Psoas muscle (tissue), 8 donors: ENCODE data around the gene CLEC4M. TPM values are rescaled to one million over a fixed set of nuclear protein-coding genes. Genes with fewer than 3 reads are reported as not detected.

Source experiments
- ATAC-seq, 4 donors: fragments of 200-7000 bp; cut with Tn5 transposase; one replicate each; pipeline ENCODE4 v1.9.1; 2020; ENCODE audit warnings: moderate library complexity in 3 of 4, mild to moderate bottlenecking in 2 of 4
- DNase-seq, 2 donors: peaks; one replicate each; pipeline ENCODE4 v3.0.0-alpha.2; 2020
- H3K27ac ChIP-seq: fragments of 200-600 bp; one replicate; pipeline ENCODE4 v1.8.0; 2022
- H3K27me3 ChIP-seq, 3 donors: fragments of 200-600 bp in 1 of 3; one replicate each; pipeline versions ENCODE4 v1.6.1 to v1.8.0; 2013 to 2022; ENCODE audit warnings: low read length in 2 of 3, mild to moderate bottlenecking in 2 of 3, moderate library complexity in 1 of 3; ENCODE audit not compliant: insufficient read depth in 3 of 3
- H3K36me3 ChIP-seq, 2 donors: fragments of 200-600 bp in 1 of 2; one replicate each; pipeline versions ENCODE4 v1.6.1 to v1.8.0; 2013 to 2022; ENCODE audit warnings: low read depth in 1 of 2, mild to moderate bottlenecking in 1 of 2, moderate library complexity in 1 of 2; ENCODE audit not compliant: insufficient read depth in 1 of 2
- H3K4me1 ChIP-seq: fragments of 200-600 bp; one replicate; pipeline ENCODE4 v1.8.0; 2022
- H3K4me3 ChIP-seq: fragments of 200-600 bp; one replicate; pipeline ENCODE4 v1.8.0; 2022; ENCODE audit warnings: mild to moderate bottlenecking
- H3K9me3 ChIP-seq: fragments of 200-600 bp; one replicate; pipeline ENCODE4 v1.8.0; 2022
- CTCF ChIP-seq: fragments of 200-600 bp; IDR thresholded peaks from one replicate; pipeline ENCODE4 v1.8.0; 2022; ENCODE audit warnings: antibody characterized with exemption
- WGBS, 3 donors: extraction: QIAGEN DNeasy Blood & Tissue Kit; methylation state at CpG; one replicate each; pipeline versions ENCODE4 v1.1.6 to v1.1.7; 2013; 5-methylcytosine and 5-hydroxymethylcytosine counted together
- intact Hi-C, 2 donors: fragments of 100-400 bp; cut with DNase I; formaldehyde crosslinking; loops; one replicate each; pipeline versions ENCODE4 v1.11.0 to v1.14.2; 2022
- polyA plus RNA-seq, 3 donors: library from polyadenylated mRNA; stranded (reverse); fragments of 200-250 nt; gene quantifications; one replicate each; pipeline ENCODE4 v1.2.3, GENCODE V29; 2013
- total RNA-seq, 4 donors: library from RNA; stranded (reverse); fragmentation: NEBNext Ultra II Directional in 2 of 4; extraction: Animal tissue kit (Norgen Biotek cat#: 25700) in 2 of 4; gene quantifications; one replicate each; pipeline versions ENCODE4 v1.2.1 to v1.2.4, GENCODE V29; 2021 to 2023
- donor health status: healthy with polysubstance abuse.
- donor health status: DM: no; HTN: no; CAD: no; lungs with moderate emphysema.
- donor health status: Bipolar disorder and iron deficiency.
- donor health status: healthy.
- donor health status: DM: yes; HTN: yes; CAD: no.
- donor health status: DM: no; HTN: no; CAD: no.
- donor health status: DM: no; HTN: no; CAD: no.
- donor health status: DM: yes; HTN: yes; CAD: no.

The CLEC4M gene
- total and polyA plus RNA-seq, 7 donors = not detected

GRCh38 chr19:7801020-7801570 is 38.1 kb downstream of the CLEC4M start:
- WGBS, 3 donors = 72 to 75% (median 75%) methylated on average over 17 of the region's 17 CpGs
- no peak for ATAC-seq
- DNase-seq = no peak
- peaks cover 11% of the 10 kb centered on the region for H3K4me1 ChIP-seq
- intact Hi-C loops = loop anchor here in 1 of 2 donors (1.0 to 5.0 kb wide), 2 partner anchors 232 to 449 kb away; no protein-coding TSS in a partner anchor
- no peak for TF ChIP-seq CTCF
- no peak overlapping the region for H3K4me3 ChIP-seq
- peaks cover 2 to 40% (median 5%) of the 10 kb centered on the region in 3 donors for H3K27me3 ChIP-seq
- H3K27ac ChIP-seq = no peak overlapping the region
- no peaks in the 10 kb centered on the region for H3K9me3 ChIP-seq
- H3K36me3 ChIP-seq = no peaks in the 10 kb centered on the region

GRCh38 chr19:7806234-7806633 is 43.2 kb downstream of the CLEC4M start:
- 59 to 70% (median 65%) methylated on average over 3 of the region's 3 CpGs for WGBS, 3 donors
- TF ChIP-seq CTCF = no peak
- DNase-seq = no peak
- H3K27me3 ChIP-seq = peaks cover 0 to 27% (median 9%) of the 10 kb centered on the region in 3 donors
- H3K4me1 ChIP-seq = no peaks in the 10 kb centered on the region
- intact Hi-C loops = no loop called here
- no peak for ATAC-seq
- H3K4me3 ChIP-seq = no peak overlapping the region
- no peaks in the 10 kb centered on the region for H3K36me3 ChIP-seq
- H3K9me3 ChIP-seq = no peaks in the 10 kb centered on the region
- H3K27ac ChIP-seq = no peak overlapping the region

DNA sequence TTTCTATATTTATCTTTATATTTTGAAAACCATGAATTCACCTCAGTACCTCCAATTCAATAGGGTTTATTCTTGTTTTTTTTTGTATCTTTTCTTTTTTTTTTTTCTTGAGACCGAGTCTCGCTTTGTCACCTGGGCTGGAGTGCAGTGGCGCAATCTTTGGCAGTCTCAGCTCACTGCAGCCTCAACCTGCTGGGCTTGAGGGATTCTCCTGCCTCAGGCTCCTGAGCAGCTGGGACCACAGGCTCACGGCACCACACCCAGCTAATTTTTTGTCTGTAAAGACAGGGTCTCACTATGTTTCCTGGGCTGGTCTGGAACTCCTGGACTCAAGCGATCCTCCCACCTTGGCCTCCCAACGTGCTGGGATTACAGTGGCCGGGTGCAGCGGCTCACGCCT is 43.8 kb downstream of the CLEC4M start:
- no peak for DNase-seq
- H3K9me3 ChIP-seq = no peaks in the 10 kb centered on the region
- no peak for ATAC-seq
- no peaks in the 10 kb centered on the region for H3K4me1 ChIP-seq
- WGBS, 3 donors = 69 to 77% (median 72%) methylated on average over 9 of the region's 9 CpGs
- H3K27me3 ChIP-seq = peaks cover 0 to 27% (median 11%) of the 10 kb centered on the region in 3 donors
- no peaks in the 10 kb centered on the region for H3K36me3 ChIP-seq
- no peak overlapping the region for H3K4me3 ChIP-seq
- no peak overlapping the region for H3K27ac ChIP-seq
- intact Hi-C loops = no loop called here
- no peak for TF ChIP-seq CTCF

GRCh38 chr19:7808108-7808507 is 45.1 kb downstream of the CLEC4M start:
- WGBS, 3 donors = 58 to 62% (median 59%) methylated on average over 5 of the region's 5 CpGs
- ATAC-seq (no peak), DNase-seq (no peak)
- no peaks in the 10 kb centered on the region for H3K36me3 ChIP-seq
- no peaks in the 10 kb centered on the region for H3K4me1 ChIP-seq
- H3K9me3 ChIP-seq = no peaks in the 10 kb centered on the region
- TF ChIP-seq CTCF = no peak
- no peak overlapping the region for H3K27ac ChIP-seq
- peaks cover 0 to 27% (median 14%) of the 10 kb centered on the region in 3 donors for H3K27me3 ChIP-seq
- intact Hi-C loops = no loop called here
- no peak overlapping the region for H3K4me3 ChIP-seq

- no peaks in the 10 kb centered on the region for H3K4me1 ChIP-seq
- no peak overlapping the region for H3K27ac ChIP-seq
- no peak for DNase-seq
- 47 to 52% (median 47%) methylated on average over 2 of the region's 2 CpGs for WGBS, 3 donors
- H3K9me3 ChIP-seq = no peaks in the 10 kb centered on the region
- peaks cover 0 to 16% (median 12%) of the 10 kb centered on the region in 3 donors for H3K27me3 ChIP-seq
- no peak for TF ChIP-seq CTCF
- H3K36me3 ChIP-seq = no peaks in the 10 kb centered on the region
- no peak overlapping the region for H3K4me3 ChIP-seq
- no peak for ATAC-seq
- intact Hi-C loops = loop anchor here in 1 of 2 donors (10.0 kb wide), 1 partner anchor 457 kb away; no protein-coding TSS in a partner anchor
These were observed 48.9 kb downstream of the CLEC4M start for GRCh38 chr19:7811989-7812388.
